HepG2 (cell line): ENCODE results near the gene DHRS13. TPM values are rescaled to one million over a fixed set of nuclear protein-coding genes. Genes with fewer than 3 reads are reported as not detected.

Experiments used
- CTCF ChIP-seq: sonication (generic); formaldehyde crosslinking; IDR thresholded peaks from 2 replicates; pipeline ENCODE4 v1.5.0; 2020; ENCODE audit warnings: mild to moderate bottlenecking, missing genetic modification reagents, moderate library complexity
- HES4 ChIP-seq: sonication (generic); formaldehyde crosslinking; IDR thresholded peaks from 2 replicates; pipeline ENCODE4 v1.9.0; 2021; ENCODE audit warnings: mild to moderate bottlenecking, missing genetic modification reagents, borderline replicate concordance
- MXD1 ChIP-seq: sonication (generic); formaldehyde crosslinking; IDR thresholded peaks from 2 replicates; pipeline ENCODE4 v1.4.0; 2020; ENCODE audit warnings: mild to moderate bottlenecking, missing genetic modification reagents
- NCOR1 ChIP-seq: fragments of 200-600 bp; sonication (generic); IDR thresholded peaks from 2 replicates; pipeline ENCODE4 v1.7.0; 2017; ENCODE audit warnings: antibody characterized with exemption, low read length, borderline replicate concordance
- RFX5 ChIP-seq: IDR thresholded peaks from 2 replicates; pipeline ENCODE4 v1.6.1; 2011; ENCODE audit warnings: low read depth, low read length, improper control_type of control experiment
- SAFB2 ChIP-seq: sonication (generic); formaldehyde crosslinking; IDR thresholded peaks from 2 replicates; pipeline ENCODE4 v1.5.1; 2020; ENCODE audit warnings: missing genetic modification reagents, low read depth, mild to moderate bottlenecking, borderline replicate concordance
- SIN3B ChIP-seq: fragments of 150-350 bp; IDR thresholded peaks from 2 replicates; pipeline ENCODE4 v1.6.1; 2014; ENCODE audit warnings: low read length
- SRSF1 ChIP-seq: fragments of 200-400 bp; formaldehyde crosslinking; optimal IDR thresholded peaks from 2 replicates; pipeline ENCODE3; 2017; ENCODE audit warnings: mild to moderate bottlenecking, low read depth, low read length, moderate library complexity
- TCF12 ChIP-seq, 2 experiments: fragments of 450-650 bp in 1 of 2; sonication (generic) in 1 of 2; formaldehyde crosslinking in 1 of 2; IDR thresholded peaks; 2 replicates each; pipeline versions ENCODE4 v1.6.1 to v1.8.0; 2017 to 2022; ENCODE audit warnings: antibody characterized with exemption in 1 of 2, mild to moderate bottlenecking in 1 of 2, missing genetic modification reagents in 1 of 2, moderate library complexity in 1 of 2
- TCF7 ChIP-seq: sonication (generic); IDR thresholded peaks from 2 replicates; pipeline ENCODE4 v1.6.1; 2016; ENCODE audit warnings: antibody characterized with exemption, low read depth
- ZBTB3 ChIP-seq: sonication (generic); formaldehyde crosslinking; IDR thresholded peaks from 2 replicates; pipeline ENCODE4 v1.4.0; 2020; ENCODE audit warnings: low read depth, mild to moderate bottlenecking, moderate library complexity, missing genetic modification reagents, borderline replicate concordance
- ZMAT3 ChIP-seq: sonication (generic); formaldehyde crosslinking; conservative IDR thresholded peaks from 2 replicates; pipeline ENCODE4 v1.7.0; 2021; ENCODE audit warnings: missing genetic modification reagents
- ZNF547 ChIP-seq: sonication (generic); formaldehyde crosslinking; IDR thresholded peaks from 2 replicates; pipeline ENCODE4 v1.5.1; 2020; ENCODE audit warnings: mild to moderate bottlenecking, missing genetic modification reagents
- ZNF570 ChIP-seq: sonication (generic); formaldehyde crosslinking; IDR thresholded peaks from 2 replicates; pipeline ENCODE4 v1.4.0; 2020; ENCODE audit warnings: mild to moderate bottlenecking, missing genetic modification reagents, borderline replicate concordance
- ZNF788 ChIP-seq: sonication (generic); formaldehyde crosslinking; IDR thresholded peaks from 2 replicates; pipeline ENCODE4 v1.5.0; 2020; ENCODE audit warnings: mild to moderate bottlenecking, missing genetic modification reagents, borderline replicate concordance
- ZSCAN30 ChIP-seq: sonication (generic); formaldehyde crosslinking; IDR thresholded peaks from 2 replicates; pipeline ENCODE4 v1.5.0; 2020; ENCODE audit warnings: mild to moderate bottlenecking, missing genetic modification reagents
- ZSCAN9 ChIP-seq: IDR thresholded peaks from 2 replicates; pipeline ENCODE4 v1.6.1; 2016; ENCODE audit warnings: borderline replicate concordance
- polyA plus RNA-seq, 8 experiments: library from polyadenylated mRNA; depleted of rRNA in 3 of 8; stranded (reverse) in 7 of 8; unstranded in 1 of 8; fragments of >200 nt; fragmentation: Illumina TruSeq in 4 of 8; extraction: Trizol in 4 of 8; gene quantifications; 2 replicates each; pipeline versions ENCODE4 v1.2.1 to v1.2.3, GENCODE V29; 2011 to 2016; ENCODE audit warnings: low read depth in 4 of 8, missing spikeins in 1 of 8, mixed read lengths in 1 of 8; ENCODE audit not compliant: insufficient read depth in 1 of 8
- total RNA-seq, 5 experiments: library from RNA; depleted of rRNA; stranded (reverse); fragments of >200 nt; fragmentation: Illumina TruSeq; extraction: Trizol; gene quantifications; 2 replicates each; pipeline ENCODE4 v1.2.3, GENCODE V29; 2016; ENCODE audit warnings: low read depth in 1 of 5
- TF ChIP-seq, protein P1 (sequence below): sonication (generic); formaldehyde crosslinking; IDR thresholded peaks from 2 replicates; pipeline ENCODE4 v1.4.0; 2020; ENCODE audit warnings: missing genetic modification reagents
- TF ChIP-seq, protein P2 (sequence below), 2 experiments: sonication (generic) in 1 of 2; formaldehyde crosslinking in 1 of 2; IDR thresholded peaks; 2 replicates each; pipeline versions ENCODE4 v1.6.1 to v1.9.0; 2014 to 2022; ENCODE audit warnings: antibody characterized with exemption in 1 of 2, borderline replicate concordance in 1 of 2, inconsistent platforms in 1 of 2, low read depth in 1 of 2, missing genetic modification reagents in 1 of 2

The DHRS13 gene
- total and polyA plus RNA-seq, 2 of the 13 experiments (the other 11 are each of a cell fraction or from before 2014, with no cell fraction given), result 11.8 to 12.6 TPM

DNA sequence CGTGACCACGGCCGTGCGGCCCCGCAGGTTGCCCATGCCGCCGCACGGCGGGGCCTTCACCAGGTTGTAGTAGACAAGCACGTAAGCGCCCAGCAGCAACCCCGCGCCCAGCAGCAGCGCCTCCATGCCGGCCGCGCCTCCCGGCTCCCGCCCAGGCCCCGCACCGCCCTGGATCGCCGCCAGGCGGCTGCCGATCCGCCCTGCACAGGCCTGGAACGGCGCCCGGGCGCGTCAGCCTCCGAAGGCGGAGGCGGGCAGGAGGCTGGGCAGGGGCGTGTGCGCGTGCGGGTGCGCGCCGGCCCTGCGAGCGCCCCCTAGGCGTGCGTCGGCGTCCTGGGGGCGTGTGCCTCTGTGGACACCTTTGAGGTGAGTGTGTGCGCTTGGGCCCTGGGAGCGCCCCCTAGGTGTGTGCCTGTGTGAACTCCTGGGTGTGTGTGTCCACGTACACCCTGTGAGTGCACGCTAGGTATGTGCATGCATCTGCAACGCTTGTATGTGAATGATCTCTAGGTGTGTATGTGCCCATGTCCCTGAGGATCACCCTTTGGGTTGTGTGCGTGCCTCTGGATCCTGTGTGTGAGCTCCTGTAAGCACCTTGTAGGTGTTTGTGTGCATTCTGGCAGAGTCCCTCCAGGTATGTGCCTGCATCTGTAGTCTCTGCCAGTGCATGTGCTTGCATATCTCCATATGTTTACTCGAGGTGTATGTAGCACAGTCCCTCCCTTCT lies at the start of gene DHRS13 (continued):
- peak; percentile 34; the same call in 1 of the 2 replicates for TF ChIP-seq ZMAT3 (CRISPR knock-in tag)
- TF ChIP-seq TCF7, result no peak
- TF ChIP-seq TCF12 (IDR thresholded peaks at IDR 0.05), result no peak
- TF ChIP-seq TCF12 (CRISPR knock-in tag; IDR thresholded peaks at IDR 0.05), result peak; percentile 68
- TF ChIP-seq, protein P1, sequence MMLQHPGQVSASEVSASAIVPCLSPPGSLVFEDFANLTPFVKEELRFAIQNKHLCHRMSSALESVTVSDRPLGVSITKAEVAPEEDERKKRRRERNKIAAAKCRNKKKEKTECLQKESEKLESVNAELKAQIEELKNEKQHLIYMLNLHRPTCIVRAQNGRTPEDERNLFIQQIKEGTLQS (CRISPR knock-in tag), result no peak
- peak; percentile 95 for TF ChIP-seq CTCF (CRISPR knock-in tag)
- 0 out of 2 replicates have a peak, but pooled peaks have one; percentile 26 for TF ChIP-seq RFX5
- TF ChIP-seq ZNF547 (CRISPR knock-in tag), result no peak; the same call in none of the 2 replicates
- TF ChIP-seq ZNF788 (CRISPR knock-in tag), result peak; percentile 74; the same call in 1 of the 2 replicates
- no peak for TF ChIP-seq SRSF1
- no peak for TF ChIP-seq ZNF570 (CRISPR knock-in tag)
- no peak; the same call in 1 of the 2 replicates for TF ChIP-seq ZBTB3 (CRISPR knock-in tag)
- TF ChIP-seq, protein P2, sequence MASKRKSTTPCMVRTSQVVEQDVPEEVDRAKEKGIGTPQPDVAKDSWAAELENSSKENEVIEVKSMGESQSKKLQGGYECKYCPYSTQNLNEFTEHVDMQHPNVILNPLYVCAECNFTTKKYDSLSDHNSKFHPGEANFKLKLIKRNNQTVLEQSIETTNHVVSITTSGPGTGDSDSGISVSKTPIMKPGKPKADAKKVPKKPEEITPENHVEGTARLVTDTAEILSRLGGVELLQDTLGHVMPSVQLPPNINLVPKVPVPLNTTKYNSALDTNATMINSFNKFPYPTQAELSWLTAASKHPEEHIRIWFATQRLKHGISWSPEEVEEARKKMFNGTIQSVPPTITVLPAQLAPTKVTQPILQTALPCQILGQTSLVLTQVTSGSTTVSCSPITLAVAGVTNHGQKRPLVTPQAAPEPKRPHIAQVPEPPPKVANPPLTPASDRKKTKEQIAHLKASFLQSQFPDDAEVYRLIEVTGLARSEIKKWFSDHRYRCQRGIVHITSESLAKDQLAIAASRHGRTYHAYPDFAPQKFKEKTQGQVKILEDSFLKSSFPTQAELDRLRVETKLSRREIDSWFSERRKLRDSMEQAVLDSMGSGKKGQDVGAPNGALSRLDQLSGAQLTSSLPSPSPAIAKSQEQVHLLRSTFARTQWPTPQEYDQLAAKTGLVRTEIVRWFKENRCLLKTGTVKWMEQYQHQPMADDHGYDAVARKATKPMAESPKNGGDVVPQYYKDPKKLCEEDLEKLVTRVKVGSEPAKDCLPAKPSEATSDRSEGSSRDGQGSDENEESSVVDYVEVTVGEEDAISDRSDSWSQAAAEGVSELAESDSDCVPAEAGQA (IDR thresholded peaks at IDR 0.05; ENCODE audit: low read depth), result 0 out of 2 replicates have a peak, but pooled peaks have one; percentile 41
- TF ChIP-seq, protein P2 (CRISPR knock-in tag; IDR thresholded peaks at IDR 0.05; ENCODE audit: borderline replicate concordance), result no peak
- TF ChIP-seq MXD1, result no peak; the same call in 1 of the 2 replicates
- peak; percentile 45; the same call in 1 of the 2 replicates for TF ChIP-seq SIN3B
- TF ChIP-seq SAFB2 (CRISPR knock-in tag), result peak; percentile 99
- TF ChIP-seq ZSCAN30, result no peak
- 0 out of 2 replicates have a peak, but pooled peaks have one; percentile 58 for TF ChIP-seq ZSCAN9 (CRISPR knock-in tag)
- TF ChIP-seq NCOR1, result no peak; the same call in 1 of the 2 replicates
- TF ChIP-seq HES4 (CRISPR knock-in tag), result peak; percentile 84
